Thyroid gland (tissue), 4 donors: Measurements from ENCODE around the gene FGD6.

Source experiments
- CTCF ChIP-seq, 6 experiments: fragments of 200-600 bp in 3 of 6; fragments of 450-650 bp in 3 of 6; sonication (generic) in 3 of 6; IDR thresholded peaks; one replicate each; pipeline ENCODE4 v1.5.1; 2016 to 2019; ENCODE audit warnings: antibody characterized with exemption in 6 of 6, mild to moderate bottlenecking in 2 of 6, inconsistent platforms in 1 of 6, moderate library complexity in 1 of 6
- POLR2A ChIP-seq, 2 donors: fragments of 450-650 bp; IDR thresholded peaks; one replicate each; pipeline ENCODE4 v1.6.1; 2017; ENCODE audit warnings: antibody characterized with exemption in 2 of 2, mild to moderate bottlenecking in 2 of 2, moderate library complexity in 1 of 2

- TF ChIP-seq CTCF (IDR thresholded peaks at IDR 0.05), result no peak
- TF ChIP-seq POLR2A (IDR thresholded peaks at IDR 0.05), result no peak
Measured at GRCh38 chr12:95237315-95237714, 20.0 kb upstream of the FGD6 start.
